HEK293 (cell line): ENCODE data around the gene ZFHX3.

Experiments used
- CTCF ChIP-seq: fragments of 450-650 bp; formaldehyde crosslinking; IDR thresholded peaks from 2 replicates; pipeline ENCODE4 v1.5.1; 2016; ENCODE audit warnings: missing biosample characterization, missing genetic modification characterization
- HOXA7 ChIP-seq: sonication (generic); formaldehyde crosslinking; IDR thresholded peaks from 2 replicates; pipeline ENCODE4 v1.8.1; 2022; ENCODE audit warnings: missing genetic modification reagents, borderline replicate concordance
- PATZ1 ChIP-seq: fragments of 450-650 bp; formaldehyde crosslinking; IDR thresholded peaks from 2 replicates; pipeline ENCODE4 v1.5.1; 2016; ENCODE audit warnings: missing biosample characterization, missing genetic modification characterization
- REST ChIP-seq: fragments of 450-650 bp; formaldehyde crosslinking; IDR thresholded peaks from 2 replicates; pipeline ENCODE4 v1.5.1; 2016; ENCODE audit warnings: missing biosample characterization, missing genetic modification characterization
- YY1 ChIP-seq: fragments of 450-650 bp; formaldehyde crosslinking; IDR thresholded peaks from 2 replicates; pipeline ENCODE4 v1.5.1; 2018; ENCODE audit warnings: missing biosample characterization, missing genetic modification characterization
- ZBTB11 ChIP-seq: fragments of 450-650 bp; formaldehyde crosslinking; conservative IDR thresholded peaks from 2 replicates; pipeline ENCODE4 v1.5.1; 2016; ENCODE audit warnings: low read depth, missing biosample characterization, missing genetic modification characterization
- ZNF530 ChIP-seq: fragments of 450-650 bp; formaldehyde crosslinking; IDR thresholded peaks from 2 replicates; pipeline ENCODE4 v1.5.1; 2016; ENCODE audit warnings: low read depth, missing biosample characterization, missing genetic modification characterization
- ZNF701 ChIP-seq: fragments of 450-650 bp; formaldehyde crosslinking; IDR thresholded peaks from 2 replicates; pipeline ENCODE4 v1.5.1; 2016; ENCODE audit warnings: missing biosample characterization, missing genetic modification characterization
- ZNF747 ChIP-seq: fragments of 450-650 bp; formaldehyde crosslinking; IDR thresholded peaks from 2 replicates; pipeline ENCODE4 v1.5.1; 2016; ENCODE audit warnings: missing biosample characterization, missing genetic modification characterization
- ZSCAN30 ChIP-seq: fragments of 450-650 bp; IDR thresholded peaks from 2 replicates; pipeline ENCODE4 v1.5.1; 2018; ENCODE audit warnings: missing biosample characterization, mild to moderate bottlenecking, missing genetic modification characterization, moderate library complexity
- ZSCAN4 ChIP-seq: fragments of 450-650 bp; formaldehyde crosslinking; IDR thresholded peaks from 2 replicates; pipeline ENCODE4 v1.5.1; 2017; ENCODE audit warnings: missing biosample characterization, missing genetic modification characterization

- TF ChIP-seq CTCF (tag by site-specific recombination) (no peak), REST (tag by site-specific recombination) (no peak), ZNF701 (no peak), PATZ1 (tag by site-specific recombination) (peak; percentile 80), HOXA7 (CRISPR knock-in tag) (no peak), ZSCAN4 (tag by site-specific recombination) (no peak), ZNF747 (no peak), ZSCAN30 (tag by site-specific recombination) (no peak; the same call in 1 of the 2 replicates), YY1 (tag by site-specific recombination) (no peak), ZBTB11 (tag by site-specific recombination) (peak; percentile 73), ZNF530 (tag by site-specific recombination) (no peak)
Measured at GRCh38 chr16:73047536-73048291, at the start of gene ZFHX3.
